NOMO-1 treated with DMSO at 0.1 percent for 48 hours (cell line): ENCODE data around the gene TANGO6.
"Not testable (repeated sequence)": the region's sequence is repeated elsewhere in the genome, so short reads cannot be mapped to it uniquely, and the experiment has no call there.

Experiments used
- DNase-seq: peaks from one replicate; lab custom pipeline; 2025; ENCODE audit not compliant: unreplicated experiment; lab: John Stamatoyannopoulos, UW

The TANGO6 gene

DNA sequence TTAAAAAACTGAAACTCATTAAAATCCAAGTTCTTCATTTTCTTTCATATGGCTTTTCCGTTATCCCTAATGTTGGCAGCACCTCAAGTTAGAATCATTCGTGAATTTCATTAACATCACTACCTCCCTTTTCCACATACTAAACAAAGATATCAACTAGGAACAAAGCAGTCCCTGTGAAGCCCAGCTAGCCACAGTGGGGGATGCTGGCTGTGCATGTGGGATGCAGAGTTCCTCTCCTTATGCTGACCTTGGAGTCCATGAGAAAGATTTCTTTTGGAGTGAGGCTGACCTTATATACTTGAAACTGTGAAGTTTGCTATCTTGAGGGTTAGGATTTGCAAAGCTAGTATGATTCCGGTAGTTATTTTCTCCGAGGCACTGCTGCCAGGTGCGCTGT is 117.6 kb downstream of the TANGO6 start:
- DNase-seq, result no peak

DNA sequence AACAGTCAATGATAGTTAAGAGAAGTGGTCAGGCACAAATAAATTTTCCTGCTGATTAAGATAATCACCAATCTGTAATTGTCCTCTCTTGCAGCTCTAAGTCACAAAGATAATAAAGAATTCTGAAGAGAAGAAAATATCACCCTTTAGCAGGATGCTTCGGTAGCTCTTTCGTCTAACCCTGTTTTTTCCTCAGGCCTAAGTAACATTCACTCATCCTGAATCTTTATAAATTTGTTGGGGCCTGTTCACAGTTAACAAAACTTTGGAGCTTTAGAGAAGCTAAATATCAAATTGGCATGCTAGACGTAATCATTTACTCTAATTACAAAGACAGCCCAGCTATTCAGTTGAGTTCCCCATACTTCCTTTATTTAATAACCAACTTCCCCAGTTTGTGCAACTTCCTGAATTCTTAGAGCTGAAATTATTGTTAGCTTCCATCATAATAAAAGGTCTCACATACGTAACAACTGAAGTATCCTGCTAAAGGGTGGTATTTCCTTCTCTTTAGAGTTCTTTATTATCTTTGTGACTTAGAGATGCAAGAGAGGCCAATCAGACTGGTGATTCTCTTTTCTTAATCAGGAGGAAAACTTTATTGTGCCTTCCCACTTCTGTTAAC is 118.6 kb downstream of the TANGO6 start:
- peak; percentile 98 for DNase-seq

- DNase-seq, result no peak
Observed at GRCh38 chr16:68969338-68969737, 126.0 kb downstream of the TANGO6 start.

GRCh38 chr16:68972013-68972412 is 128.7 kb downstream of the TANGO6 start:
- no peak for DNase-seq

DNA sequence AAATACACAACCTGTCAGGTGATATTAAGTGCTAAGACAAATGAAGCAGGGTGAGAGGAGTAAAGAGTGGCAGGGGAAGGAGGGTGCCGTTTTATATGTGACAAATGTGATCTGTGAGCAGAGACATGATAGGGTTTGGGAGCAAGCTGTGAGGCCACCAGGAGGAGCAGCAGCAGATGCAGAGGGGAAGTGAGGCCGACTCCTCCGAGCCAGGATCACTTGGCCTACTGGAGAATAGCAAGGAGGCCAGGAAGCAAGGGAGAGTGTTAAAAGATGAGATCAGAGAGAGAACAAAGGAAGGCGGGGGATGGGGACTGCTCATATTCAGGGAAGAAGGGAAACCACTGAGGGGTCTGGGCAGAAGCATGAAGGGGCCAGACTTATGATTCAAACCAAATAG is 129.4 kb downstream of the TANGO6 start:
- no peak for DNase-seq

DNA sequence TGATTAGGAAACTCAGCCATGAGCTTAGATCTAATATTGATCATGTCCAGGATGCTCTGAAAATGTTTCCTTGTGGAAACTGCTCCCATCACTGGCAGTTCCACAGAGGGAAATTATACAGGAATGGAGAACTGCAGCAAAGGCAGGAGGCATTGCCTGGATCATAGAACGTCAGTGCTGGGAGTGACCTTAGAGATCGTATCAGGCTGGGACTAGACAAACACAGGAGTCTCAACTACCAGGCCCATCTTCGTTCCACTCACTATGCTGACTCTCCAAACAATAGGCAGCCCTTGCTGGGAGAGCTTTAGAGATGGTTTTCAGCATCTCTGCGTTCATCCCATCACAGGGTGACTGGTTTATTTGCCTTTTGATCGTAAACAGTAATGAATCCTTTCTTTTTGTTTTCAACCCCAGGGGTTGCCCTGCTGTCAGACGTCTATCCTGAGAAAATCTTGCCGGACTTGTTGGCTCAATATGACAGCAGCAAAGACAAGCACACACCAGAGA is 130.3 kb downstream of the TANGO6 start:
- DNase-seq, result no peak

- peak; percentile 14 for DNase-seq
Observed at GRCh38 chr16:68978303-68978954, 135.1 kb downstream of the TANGO6 start.

DNA sequence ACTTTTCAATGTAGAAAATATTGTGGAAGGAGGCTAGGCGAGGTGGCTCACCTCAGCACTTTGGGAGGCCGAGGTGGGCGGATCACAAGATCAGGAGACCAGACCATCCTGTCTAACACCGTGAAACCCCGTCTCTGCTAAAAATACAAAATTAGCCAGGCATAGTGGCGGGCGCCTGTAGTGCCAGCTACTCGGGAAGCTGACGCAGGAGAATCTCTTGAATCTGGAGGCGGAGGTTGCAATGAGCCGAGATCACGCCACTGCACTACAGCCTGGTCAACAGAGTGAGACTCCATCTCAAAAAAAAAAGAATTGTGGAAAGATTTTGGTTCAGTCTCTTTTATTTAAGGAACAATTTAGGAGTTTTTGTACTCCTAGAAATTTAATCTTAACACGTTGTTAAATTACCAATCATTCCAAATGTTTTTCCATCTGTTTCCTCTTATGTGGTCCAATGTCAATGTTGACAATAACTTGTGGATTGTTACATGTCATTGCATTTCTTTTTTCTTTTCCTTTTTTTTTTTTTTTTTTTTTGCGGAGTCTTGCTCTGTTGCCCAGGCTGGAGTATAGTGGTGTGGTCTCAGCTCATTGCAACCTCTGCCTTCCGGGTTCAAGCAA is 137.5 kb downstream of the TANGO6 start:
- no peak for DNase-seq

DNA sequence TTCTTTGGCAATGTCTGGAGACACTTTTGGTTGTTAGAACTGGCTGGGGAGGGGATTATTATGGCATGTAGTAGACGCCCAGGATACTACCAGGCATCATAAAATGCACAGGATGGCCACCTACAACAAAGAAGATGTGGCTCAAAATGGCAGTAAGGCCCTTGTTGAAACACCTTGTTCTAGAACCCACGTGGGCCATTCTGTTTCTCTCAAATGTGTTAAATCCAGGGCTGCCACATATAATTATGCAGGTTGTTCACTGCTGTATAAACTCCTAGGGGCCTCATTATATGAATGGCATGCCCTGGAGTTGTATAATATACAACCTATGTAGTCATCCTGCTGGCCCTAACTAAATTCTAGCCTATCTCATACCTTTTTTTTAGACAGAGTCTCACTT is 138.6 kb downstream of the TANGO6 start:
- no peak for DNase-seq

GRCh38 chr16:68984467-68984866 is 141.1 kb downstream of the TANGO6 start:
- no peak for DNase-seq

GRCh38 chr16:68985268-68985667 is 141.9 kb downstream of the TANGO6 start:
- DNase-seq, result no peak

DNA sequence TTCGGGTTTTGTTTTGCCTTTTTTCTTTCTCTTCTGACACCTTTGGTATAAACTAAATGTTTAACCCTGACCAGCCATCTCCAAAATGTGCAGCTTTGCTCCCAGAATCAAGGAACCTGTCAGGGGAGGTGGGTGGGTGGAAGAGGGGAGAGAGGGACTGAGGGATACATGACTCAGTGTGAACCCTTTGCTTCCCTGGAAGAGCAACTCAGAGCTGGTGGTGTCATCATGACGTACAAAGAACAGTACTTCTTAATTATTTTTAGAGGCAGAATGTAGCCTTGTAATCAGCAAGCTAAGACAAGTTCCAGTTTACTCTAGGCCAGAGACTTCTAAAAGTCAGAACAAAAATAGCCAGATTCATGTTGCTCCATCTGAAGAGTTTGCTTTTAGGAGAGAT is 142.5 kb downstream of the TANGO6 start:
- DNase-seq, result no peak

- DNase-seq, result no peak
Observed at GRCh38 chr16:68987734-68988457, 144.6 kb downstream of the TANGO6 start.

DNA sequence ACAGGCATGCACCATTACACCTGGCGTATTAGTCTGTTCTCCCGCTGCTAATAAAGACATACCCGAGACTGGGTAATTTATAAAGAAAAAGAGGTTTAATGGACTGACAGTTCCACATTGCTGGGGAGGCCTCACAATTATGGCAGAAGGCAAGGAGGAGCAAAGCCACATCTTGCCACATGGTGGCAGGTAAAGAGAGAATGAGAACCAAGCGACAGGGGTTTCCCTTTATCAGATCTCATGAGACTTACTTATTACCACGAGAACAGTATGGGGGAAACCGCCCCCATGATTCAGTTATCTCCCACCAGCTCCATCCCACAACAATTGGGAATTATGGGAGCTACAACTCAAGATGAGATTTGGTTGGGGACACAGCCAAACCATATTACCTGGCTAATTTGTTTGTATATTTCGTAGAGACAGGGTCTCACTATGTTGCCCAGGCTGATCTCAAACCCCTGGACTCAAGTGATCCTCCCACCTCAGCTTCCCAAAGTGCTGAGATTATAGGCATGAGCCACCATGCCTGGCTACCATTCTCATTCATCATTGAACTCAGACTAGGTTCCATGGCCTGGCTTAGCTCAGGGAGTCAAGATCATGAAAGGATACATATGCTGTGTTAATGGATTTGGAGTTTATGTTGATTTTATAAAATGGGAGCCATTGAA is 147.0 kb downstream of the TANGO6 start:
- not testable (repeated sequence) for DNase-seq

- DNase-seq, result no peak
Observed at GRCh38 chr16:68991075-68991474, 147.7 kb downstream of the TANGO6 start.

DNA sequence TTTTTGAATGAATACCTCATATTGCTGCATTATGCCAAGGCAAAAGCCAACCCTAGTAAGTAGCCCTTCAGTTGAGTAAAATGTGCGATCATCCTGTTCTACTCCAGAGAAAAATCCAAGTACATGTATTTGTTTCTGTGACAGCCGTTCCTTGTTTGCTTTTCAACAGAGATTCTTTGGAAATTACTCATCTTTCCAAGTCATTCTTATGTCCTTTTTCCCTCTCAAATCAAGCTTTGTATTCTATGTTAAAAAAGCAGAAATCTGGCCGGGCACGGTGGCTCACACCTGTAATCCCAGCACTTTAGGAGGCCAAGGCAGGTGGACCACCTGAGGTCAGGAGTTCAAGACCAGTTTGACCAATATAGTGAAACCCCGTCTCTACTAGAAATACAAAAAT is 149.2 kb downstream of the TANGO6 start:
- no peak for DNase-seq

- DNase-seq, result no peak
Observed at GRCh38 chr16:68993456-68993855, 150.1 kb downstream of the TANGO6 start.

DNA sequence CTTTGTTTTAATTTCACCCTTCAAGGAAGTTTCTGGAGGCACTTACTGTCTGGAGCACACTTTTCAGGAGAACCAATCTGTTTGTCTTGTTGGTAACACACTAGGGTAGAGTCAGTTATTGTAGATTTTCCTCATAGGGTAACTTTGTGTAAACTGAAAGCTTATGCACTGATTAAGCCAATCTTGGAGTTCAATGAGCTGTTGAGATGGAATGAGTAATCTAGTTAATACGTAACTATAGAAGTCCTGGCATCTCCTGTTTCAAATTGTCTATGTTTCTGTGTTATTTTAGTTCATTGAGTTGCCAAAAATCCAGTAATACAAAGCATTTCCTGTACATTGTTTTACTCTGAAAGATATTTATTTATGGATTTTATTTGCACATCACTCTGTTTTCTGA is 150.6 kb downstream of the TANGO6 start:
- no peak for DNase-seq

DNA sequence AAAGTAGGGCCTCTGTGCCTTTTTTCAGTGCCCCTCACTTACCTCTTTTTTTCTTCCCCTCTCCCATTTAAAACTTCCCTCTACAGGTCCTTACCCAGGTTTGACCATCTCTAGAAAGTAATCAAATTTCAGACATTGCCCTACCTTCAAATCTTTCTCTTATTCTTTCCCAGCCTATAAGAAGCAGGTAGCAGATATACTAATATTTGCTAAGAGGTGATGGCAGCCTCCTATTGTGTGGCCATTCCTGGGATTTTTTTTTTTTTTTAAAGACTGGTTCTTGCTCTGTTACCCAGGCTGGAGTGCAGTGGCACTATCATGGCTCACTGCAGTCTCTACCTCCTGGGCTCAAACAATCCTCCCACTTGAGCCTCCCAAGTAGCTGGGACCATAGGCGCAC is 151.0 kb downstream of the TANGO6 start:
- DNase-seq, result no peak

GRCh38 chr16:68995011-68995504 is 151.7 kb downstream of the TANGO6 start:
- DNase-seq, result no peak

DNA sequence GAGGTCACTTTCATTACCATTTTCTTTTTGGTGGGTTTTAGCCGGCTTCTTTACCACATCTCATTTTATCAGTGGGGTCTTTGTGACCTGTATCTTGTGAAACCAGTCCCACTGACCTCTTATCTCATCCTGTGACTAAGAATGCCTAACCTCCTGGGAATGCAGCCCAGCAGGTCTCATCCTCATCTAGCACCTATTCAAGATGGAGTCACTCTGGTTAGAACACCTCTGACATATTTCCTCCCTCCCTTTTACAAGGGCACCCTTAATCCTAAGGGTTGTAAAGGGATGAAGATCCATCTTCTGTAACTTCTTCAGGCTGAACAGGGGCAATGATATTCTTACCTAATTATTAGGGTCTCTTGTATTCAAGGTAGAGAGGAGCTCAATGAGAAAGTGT is 154.2 kb downstream of the TANGO6 start:
- DNase-seq, result no peak
